ENCODE results near the gene LZTR1.
"Not testable (repeated sequence)": the region's sequence is repeated elsewhere in the genome, so short reads cannot be mapped to it uniquely, and the experiment has no call there.

The LZTR1 gene

DNA sequence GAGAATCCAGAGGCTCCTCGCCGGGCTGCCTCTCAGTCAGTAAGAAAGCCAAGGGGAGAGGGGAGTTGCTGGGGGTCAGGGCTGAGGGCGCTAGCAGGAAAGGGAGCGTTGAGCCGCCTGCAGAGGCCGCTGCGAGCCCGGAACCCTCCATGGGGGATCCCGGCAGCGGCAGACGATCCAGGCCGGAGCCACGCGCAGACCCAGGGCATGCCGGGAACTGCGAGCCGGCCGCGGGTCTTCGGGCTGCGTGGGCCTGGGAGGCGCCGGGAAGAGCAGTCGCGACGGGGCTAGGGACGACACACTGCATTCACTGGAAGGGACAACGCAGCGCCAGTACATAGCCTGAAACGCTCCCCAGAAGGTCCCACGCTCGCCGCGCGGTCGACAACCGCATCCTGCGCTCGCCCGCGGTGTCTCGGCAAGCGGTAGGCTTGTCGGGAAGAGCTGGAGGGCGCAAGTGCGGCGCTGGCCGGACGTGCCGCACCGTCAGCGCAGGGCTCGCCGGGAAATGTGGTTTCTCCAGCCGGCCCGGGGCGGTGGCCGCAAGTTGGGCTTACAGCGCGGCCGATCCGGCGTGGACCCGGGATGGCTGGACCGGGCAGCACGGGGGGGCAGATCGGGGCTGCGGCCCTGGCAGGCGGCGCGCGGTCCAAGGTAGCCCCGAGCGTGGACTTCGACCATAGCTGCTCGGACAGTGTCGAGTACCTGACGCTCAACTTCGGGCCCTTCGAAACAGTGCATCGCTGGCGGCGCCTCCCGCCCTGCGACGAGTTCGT lies at the start of gene LZTR1:
Gene LZTR1, plus strand, starts transcription at position 511 of the 776 bp plus-strand sequence. Its CDS starts 75 bp downstream, at position 586.
- peak; percentile 54 to 82 (median 81) for DNase-seq

DNA sequence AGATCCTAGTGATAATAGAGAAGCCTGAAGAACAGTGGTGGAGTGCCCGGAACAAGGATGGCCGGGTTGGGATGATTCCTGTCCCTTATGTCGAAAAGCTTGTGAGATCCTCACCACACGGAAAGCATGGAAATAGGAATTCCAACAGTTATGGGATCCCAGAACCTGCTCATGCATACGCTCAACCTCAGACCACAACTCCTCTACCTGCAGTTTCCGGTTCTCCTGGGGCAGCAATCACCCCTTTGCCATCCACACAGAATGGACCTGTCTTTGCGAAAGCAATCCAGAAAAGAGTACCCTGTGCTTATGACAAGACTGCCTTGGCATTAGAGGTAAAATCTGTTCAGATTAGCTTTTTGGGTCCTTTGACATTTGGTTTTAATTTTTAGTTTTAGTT lies 48.2 kb upstream of the LZTR1 start:
- DNase-seq, result no peak

DNA sequence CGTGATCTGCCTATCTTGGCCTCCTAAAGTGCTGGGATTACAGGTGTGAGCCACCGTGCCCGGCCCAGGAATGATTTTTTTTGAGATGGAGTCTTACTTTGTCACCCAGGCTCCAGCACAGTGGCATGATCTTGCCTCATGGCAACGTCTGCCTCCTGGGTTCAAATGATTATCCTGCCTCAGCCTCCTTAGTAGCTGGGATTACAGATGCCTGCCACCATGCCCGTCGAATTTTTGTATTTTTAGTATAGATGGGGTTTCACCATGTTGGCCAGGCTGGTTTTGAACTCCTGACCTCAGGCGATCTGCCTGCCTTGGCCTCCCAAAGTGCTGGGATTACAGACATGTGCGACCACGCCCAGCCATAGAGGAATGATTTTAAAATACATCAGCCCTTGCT lies 47.0 kb upstream of the LZTR1 start:
- DNase-seq, result not testable (repeated sequence)

DNA sequence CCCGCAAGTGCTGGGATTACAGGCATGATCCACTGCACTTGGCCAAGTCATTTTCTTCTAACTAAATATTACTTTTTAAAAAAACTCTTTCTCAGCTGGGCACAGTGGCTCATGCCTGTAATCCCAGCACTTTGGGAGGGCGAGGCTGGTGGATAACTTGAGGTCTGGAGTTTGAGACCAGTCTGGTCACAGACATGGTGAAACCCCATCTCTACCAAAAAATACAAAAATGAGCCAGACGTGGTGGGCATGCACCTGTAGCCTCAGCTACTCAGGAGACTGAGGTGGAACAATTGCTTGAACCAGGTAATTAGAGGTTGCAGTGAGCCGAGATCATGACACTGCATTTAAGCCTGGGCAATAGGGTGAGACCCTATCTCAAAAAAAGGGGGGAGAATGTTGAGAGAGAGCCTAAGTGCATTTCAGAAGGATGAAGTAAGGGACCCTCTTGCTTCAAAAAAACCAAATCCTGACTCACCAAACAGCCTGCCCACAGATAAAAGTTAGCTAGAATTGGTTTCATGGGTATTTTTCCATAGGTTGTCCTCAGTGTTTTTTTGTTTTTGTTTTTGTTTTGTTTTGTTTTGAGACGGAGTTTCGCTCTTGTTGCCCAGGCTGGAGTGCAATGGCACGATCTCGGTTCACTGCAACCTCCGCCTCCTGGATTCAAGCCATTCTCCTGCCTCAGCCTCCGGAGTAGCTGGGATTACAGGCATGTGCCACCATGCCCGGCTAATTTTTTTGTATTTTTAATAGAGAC lies 46.1 kb upstream of the LZTR1 start:
- DNase-seq, result not testable (repeated sequence)

DNA sequence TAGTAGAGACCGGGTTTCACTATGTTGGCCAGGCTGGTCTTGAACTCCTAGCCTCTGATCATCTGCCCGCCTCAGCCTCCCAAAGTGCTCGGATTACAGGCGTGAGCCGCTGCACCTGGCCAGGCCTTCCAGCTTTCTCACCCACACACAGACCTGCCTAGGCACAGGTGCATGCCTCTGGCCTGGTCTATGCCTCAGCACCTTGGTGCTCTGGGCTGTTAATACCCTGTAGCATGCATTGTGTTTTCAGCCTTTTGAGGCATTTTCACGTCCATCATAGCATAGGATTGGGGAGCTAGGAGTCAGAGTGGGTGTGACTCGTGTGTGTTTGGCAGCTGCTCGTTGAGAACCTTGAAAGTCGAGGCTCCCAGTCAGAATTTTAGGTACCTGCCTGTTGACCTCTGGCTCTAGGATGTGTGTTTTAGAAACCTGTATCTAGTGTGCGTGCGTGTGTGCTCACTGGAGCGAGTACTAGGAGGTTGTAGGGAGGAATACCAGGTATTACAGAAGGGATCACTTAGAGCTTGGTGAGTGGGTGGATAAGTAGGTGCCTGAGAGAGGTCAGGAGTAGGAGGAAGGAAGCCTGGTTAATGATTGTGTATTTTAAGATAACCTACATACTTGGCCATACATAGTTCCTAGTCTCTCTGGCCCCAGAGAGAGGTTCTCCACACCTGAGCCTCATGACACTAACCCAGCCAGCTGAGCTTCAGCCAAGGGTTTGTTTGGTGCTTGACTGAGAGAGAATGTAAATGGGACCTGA lies 44.9 kb upstream of the LZTR1 start:
- DNase-seq, result no peak

DNA sequence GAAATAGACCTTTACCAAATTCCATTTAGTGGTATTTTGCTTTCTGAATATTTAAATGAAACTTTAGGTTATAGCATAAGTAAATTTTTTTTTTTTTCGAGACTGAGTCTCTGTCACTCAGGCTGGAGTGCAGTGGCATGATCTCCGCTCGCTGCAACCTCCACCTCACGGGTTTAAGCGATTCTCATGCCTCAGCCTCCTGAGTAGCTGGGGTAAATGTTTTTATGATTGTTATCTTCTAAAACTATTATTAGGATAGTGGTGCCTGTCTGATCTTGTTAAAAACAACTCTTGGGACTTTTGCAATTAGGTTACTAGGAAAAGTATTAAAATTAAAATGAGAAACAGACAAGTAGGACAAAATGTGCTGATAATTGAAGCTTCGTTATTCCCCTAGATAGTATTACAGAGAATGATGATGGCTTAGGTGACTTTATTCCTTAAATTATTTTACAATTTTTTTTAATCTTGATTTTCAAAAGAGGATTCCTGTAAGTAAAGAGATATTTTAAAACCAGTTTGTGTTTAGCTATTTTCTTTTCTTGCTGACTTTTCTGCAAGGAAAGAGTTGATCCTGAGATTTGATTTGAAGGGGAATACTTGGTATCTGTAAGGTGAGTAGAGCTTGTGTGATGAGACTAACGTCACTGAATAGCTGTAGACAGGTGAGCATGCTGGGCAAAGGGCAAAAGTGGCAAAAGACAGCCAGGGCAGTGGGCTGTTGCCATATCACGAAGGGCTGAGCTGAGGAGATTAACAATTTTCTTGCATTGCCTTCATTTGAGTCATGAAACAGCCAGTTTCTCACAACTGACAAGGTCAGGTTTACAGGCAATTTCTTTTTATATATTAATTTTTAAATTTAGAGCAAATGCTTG lies 44.1 kb upstream of the LZTR1 start:
- no peak for DNase-seq

DNA sequence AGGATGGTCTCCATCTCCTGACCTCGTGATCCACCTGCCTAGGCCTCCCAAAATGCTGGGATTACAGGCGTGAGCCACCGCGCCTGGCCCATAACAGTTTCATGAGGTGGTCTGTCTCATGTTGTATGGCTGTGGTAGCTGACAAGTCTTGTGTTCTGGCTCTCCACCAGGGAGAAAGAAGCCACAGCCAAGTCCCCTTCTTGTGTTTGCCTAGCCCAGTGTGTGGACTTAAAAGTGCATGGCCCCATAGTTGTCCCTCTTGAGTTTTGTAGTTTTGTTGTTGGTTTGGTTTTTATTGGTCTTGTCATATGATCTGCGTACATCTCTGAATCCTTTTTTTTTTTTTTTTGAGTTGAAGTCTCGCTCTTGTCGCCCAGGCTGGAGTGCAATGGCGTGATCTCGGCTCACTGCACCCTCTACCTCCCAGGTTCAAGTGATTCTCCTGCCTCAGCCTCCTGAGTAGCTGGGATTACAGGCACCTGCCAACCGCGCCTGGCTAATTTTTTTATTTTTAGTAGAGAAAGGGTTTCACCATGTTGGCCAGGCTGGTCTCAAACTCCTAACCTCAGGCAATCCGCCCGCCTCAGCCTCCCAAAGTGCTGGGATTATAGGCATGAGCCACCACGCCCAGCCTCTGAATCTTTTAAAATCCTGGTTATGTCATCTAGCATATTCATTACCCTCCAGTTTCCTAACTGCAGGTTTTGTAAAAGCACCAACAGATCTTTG lies 42.5 kb upstream of the LZTR1 start:
- not testable (repeated sequence) for DNase-seq

DNA sequence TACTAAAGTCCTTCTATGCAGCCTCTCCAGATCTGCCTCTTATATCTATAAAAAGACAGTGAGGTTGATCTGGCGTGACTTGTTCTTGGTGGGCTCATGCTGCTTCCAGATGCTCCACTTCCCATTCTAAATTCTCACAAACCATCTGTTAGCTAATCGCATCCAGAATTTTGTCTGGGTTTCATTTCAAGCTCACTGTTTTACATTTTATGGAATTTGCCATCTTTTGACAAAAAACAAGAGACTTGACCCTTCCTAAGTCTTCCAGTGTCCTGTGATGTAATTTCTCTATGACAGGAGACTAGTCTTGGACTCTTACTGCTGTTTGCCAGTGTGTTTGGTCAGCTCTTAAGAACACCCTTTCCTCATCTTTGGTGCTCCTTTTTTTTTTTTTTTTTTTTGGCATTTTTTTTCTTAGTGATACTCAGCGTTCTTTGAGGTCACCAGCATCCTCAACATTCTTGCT lies 41.9 kb upstream of the LZTR1 start:
- no peak for DNase-seq

DNA sequence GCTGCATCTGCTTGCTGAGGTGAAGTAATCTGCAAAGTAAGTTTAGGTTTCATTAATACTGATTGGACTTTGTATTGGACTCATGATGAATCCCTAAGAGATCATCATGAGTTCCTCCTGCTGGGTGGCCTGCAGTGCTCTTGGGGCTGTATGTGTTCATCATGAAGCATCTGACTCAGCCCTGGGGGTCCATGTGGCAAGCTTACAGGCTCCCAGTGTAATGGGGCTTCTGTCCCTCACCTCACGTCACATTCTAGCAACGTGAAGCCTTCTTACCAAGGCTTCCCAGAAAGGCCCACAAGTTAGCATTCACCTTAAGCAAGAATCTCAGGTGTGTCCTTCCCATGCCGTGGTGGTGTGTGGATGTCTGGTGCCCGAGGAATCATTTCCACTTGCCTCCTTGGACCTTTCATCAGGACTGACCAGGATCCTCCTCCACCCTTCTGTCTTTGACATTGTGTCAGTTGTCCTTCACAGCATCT lies 41.2 kb upstream of the LZTR1 start:
- DNase-seq, result no peak

DNA sequence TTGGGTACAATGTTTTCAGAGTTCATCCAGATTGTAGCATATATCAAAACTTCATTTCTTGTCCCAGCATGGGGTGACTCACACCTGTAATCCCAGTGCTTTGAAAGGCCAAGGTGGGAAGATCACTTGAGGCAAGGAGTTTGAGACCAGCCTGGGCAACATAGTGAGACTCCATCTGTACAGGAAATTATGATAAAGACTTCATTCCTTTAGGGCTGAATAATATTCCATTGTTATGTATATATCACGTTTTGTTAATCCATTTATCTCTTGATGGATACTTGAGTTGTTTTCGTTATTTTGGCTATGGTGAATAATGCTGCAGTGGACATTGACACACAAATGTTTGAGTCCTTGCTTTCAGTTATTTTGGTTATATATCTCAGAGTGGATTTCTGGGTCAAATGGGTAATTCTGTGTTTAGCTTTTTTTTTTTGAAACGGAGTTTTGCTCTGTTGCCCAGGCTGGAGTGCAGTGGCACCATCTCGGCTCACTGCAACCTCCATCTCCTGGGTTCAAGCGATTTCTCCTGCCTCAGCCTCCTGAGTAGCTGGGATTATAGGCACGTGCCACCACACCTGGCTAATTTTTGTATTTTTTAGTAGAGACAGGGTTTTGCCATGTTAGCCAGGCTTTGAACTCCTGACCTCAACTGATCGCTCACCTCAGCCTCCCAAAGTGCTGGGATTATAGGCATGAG lies 39.7 kb upstream of the LZTR1 start:
- not testable (repeated sequence) for DNase-seq

DNA sequence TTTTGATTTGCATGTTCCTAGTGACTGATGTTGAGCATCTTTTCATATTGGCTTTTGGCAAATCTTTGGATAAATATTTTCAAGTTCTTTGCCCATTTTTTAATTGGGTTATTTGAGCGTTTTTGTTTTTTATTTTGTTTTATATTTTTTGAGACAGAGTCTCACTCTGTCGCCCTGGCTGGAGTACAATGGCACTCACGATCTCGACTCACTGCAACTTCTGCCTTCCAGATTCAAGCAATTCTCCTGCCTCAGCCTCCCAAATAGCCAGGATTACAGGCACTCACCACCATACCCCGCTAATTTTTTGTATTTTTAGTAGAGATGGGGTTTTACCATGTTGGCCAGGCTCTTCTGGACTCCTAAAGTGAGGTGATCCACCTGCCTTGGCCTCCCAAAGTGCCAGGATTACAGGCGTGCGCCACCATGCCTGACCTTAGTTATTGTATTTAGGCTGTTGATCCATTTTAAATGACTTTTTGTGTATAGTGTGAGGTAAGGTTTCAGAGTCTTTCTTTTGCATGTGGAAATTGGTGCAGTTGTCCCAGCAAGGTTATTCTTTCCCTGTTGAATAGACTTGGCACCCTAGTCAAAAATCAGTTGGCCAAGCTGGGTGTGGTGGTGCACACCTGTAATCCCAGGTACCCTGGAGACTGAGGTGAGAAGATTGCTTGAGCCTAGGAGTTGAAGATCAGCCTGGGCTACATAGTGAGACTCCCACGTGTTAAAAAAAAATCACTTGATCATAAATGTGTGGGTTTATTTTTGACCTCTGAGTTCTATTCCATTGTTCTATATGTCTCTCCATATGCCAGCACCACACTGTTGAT lies 38.8 kb upstream of the LZTR1 start:
- no peak for DNase-seq

DNA sequence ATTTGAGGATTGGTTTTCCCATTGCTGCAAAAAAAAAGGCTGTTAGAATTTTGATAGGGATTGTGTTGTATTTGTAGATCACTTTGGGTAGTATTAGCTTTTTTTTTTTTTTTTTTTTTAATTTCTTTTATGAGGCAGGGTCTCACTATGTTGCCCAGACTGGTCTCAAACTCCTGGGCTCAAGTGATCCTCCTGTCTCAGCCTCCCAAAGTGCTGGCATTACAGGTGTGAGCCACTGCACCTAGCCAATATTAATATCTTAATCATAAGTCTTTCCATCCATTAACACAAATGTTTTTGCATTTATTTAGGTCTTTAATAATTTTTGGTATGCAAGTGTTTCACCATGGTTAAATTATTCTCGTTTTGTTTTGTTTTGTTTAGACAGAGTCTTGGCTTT lies 38.1 kb upstream of the LZTR1 start:
- no peak for DNase-seq

DNA sequence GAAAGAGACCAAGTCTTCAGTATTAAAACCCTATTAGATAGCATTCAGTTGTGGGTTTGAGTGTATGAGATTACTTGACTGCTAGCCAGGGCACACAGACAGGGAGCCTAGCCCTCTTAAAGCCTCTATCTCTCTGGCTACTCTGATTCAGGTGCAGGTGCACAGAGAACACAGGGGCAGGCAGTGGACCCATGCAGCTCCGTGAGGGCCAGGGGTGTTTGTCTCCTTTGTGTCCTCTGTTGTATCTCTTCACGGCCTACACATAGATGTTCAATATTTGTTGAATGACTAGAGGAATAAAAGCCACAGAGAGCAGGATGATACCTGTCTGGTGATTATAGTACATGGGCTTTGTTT lies 36.5 kb upstream of the LZTR1 start:
- no peak for DNase-seq

DNA sequence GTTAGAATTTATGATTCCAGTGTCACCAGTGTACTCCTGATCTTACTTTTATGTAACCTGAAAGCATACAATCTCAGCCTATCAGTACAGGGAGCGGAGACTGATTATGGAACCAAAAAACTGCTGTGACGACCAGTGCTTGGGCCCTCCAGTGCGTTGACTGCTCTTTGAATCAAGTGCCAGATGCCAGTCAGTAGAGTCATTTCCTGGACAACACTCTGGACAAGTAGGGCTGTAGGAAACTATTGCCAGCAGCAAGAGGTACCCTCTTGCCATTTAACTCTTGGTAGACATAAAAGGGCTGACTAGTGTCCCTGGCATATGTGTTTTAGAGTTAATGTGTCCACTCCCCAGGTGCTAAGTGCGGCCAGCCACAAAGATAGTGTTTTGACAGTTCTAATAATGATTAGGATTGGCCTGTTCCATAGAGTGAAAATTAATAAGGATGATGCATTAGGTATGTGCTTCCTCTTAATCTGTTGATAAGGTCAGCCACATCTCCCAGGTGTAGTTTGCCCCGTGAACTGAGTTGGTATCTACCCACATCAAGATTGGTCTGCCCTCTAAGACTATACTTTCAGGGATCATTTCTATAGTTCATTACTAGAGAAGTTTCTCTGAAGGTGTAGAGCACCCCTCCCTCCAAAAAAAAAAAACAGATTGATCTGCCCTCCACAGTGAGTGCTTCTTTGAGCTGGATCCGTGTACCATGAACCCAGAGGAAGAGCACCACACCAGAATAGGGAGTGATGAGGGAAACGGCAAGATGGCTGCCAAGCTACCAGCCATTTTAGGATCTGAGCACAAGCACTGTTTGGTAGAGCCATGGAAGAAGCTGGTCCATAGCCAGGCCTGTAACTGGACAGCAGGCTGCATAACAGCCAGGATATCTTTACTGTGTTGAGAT lies 35.8 kb upstream of the LZTR1 start:
- no peak for DNase-seq

DNA sequence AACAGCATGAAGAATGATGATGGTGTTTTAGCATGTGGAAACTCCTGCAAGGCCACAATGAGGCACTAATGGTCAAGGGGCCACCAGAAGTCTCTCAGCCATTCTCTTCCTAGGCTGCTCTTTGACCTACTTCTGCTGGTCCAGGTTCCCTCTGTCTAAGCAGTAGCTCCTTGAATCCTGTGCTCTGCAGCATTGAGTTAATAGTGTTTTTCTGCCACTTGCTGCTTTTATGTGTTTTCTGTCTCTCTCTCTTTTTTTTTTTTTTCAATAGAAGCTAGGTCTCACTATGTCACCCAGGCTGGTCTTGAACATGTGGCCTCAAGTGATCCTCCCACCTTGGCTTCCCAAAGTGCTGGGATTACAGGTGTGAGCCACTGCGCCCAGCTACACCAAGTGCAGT lies 35.1 kb upstream of the LZTR1 start:
- DNase-seq, result no peak

DNA sequence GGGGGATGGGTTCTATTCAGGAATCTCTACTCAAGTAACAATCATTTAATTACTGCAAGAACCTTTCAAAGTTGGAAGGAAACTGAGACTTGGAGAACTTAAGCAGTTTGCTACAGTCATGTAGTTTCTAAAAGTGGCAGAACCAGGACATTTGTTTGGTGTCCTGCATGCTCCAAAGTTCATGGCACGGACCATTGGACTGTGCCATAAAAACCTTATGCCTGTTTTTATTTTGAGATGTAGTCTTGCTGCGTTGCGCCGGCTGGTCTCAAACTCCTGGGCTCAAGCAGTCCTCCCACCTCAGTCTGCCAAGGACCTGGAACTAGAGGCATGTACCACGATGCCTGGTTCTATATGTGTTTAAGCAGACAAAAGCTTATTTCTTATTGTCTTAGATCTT lies 33.6 kb upstream of the LZTR1 start:
- DNase-seq, result no peak

DNA sequence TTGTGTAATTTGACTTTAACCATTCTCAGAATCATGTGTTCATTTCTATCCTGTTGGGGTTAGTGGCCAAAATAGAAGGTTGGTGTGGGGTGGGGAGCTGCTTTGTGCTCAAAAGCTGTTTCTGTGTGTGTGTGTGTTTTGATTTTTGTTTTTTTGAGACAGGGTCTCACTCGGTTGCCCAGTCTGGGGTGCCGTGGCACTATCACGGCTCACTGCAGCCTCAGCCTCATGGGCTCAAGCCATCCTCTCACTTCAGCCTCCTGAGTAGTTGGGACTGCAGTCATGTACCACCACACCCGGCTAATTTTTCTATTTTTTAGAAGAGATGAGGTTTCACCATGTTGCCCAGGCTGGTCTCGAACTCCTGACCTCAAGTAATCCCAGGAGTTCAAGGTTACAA lies 33.1 kb upstream of the LZTR1 start:
- no peak for DNase-seq

DNA sequence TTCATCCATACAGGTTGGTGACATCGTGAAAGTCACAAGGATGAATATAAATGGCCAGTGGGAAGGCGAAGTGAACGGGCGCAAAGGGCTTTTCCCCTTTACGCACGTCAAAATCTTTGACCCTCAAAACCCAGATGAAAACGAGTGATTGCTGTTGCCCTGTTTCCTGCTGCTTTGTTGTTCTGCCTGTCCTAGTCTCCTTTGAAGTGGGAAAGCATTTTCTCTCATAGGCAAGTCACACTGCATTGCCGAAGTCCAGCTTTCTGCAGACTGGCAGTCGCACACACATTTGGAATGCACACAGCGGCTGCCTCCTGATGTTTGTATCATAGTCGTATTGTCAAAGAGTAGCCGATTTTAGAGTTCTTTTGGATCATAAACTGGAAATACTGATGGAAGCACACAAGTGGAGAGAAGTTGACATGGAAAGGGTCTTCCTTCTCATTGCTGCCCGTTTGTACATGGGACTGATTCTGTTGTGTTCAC lies 32.4 kb upstream of the LZTR1 start:
- peak in 1 of 3 experiments; percentile 2 for DNase-seq
